Peyer's patch (tissue), 4 donors: ENCODE data around the gene KMO. TPM values are rescaled to one million over a fixed set of nuclear protein-coding genes. Genes with fewer than 3 reads are reported as not detected.
A peak's percentile ranks its signal among the peaks of the same experiment; 100 is the strongest.

ENCODE experiments used
- DNase-seq, 3 donors: peaks; one replicate each; pipeline ENCODE4 v3.0.0-alpha.2; 2017 to 2019
- H3K27ac ChIP-seq, 4 donors: fragments of 200-600 bp; sonication (generic); one replicate each; pipeline ENCODE4 v1.5.1; 2016 to 2019
- H3K27me3 ChIP-seq, 2 donors: fragments of 200-600 bp; sonication (generic); one replicate each; pipeline ENCODE4 v1.5.1; 2019
- H3K36me3 ChIP-seq, 3 donors: fragments of 200-600 bp; sonication (generic); one replicate each; pipeline ENCODE4 v1.5.1; 2016 to 2019
- H3K4me1 ChIP-seq, 4 donors: fragments of 200-600 bp; sonication (generic); one replicate each; pipeline ENCODE4 v1.5.1; 2016 to 2019
- H3K4me3 ChIP-seq, 4 donors: fragments of 200-600 bp; sonication (generic); 1 replicate in 3 of 4; 2 replicates in 1 of 4; pipeline ENCODE4 v1.5.1; 2016 to 2019; ENCODE audit warnings: mild to moderate bottlenecking in 1 of 4
- H3K9me3 ChIP-seq, 4 donors: fragments of 200-600 bp; sonication (generic); one replicate each; pipeline ENCODE4 v1.5.1; 2016 to 2019; ENCODE audit warnings: mild to moderate bottlenecking in 1 of 4
- CTCF ChIP-seq, 6 experiments: fragments of 450-650 bp in 4 of 6; fragments of 200-600 bp in 2 of 6; sonication (generic) in 1 of 6; IDR thresholded peaks; one replicate each; pipeline ENCODE4 v1.5.1; 2017 to 2019; ENCODE audit warnings: antibody characterized with exemption in 6 of 6, mild to moderate bottlenecking in 3 of 6, moderate library complexity in 1 of 6
- POLR2A ChIP-seq, 2 donors: fragments of 450-650 bp; IDR thresholded peaks; one replicate each; pipeline ENCODE4 v1.5.1; 2017; ENCODE audit warnings: antibody characterized with exemption in 2 of 2, mild to moderate bottlenecking in 2 of 2, moderate library complexity in 2 of 2
- total RNA-seq, 4 donors: library from RNA; depleted of rRNA; stranded (reverse); fragments of >200 nt; gene quantifications; one replicate each; pipeline ENCODE4 v1.1.0, GENCODE V29; 2016

Gene KMO
- 10 to 100 TPM in 1 of 4 donors, under 1 TPM in 2, not detected in 1; 0.13 to 32.2 (median 0.70) TPM for total RNA-seq

GRCh38 chr1:241532162-241532531 is at the start of gene KMO:
Gene KMO, plus strand, starts transcription at chr1:241532378. Its CDS starts 67 bp downstream, at chr1:241532445.
- Histone ChIP-seq H3K4me1 (peaks cover 0 to 3% (median 0%) of the 10 kb centered on the region in 4 donors), H3K27me3 (no peaks in the 10 kb centered on the region), H3K27ac (peak within 1 kb of the TSS; percentile 9 to 48 (median 31)), H3K4me3 (peak within 1 kb of the TSS; percentile 29 to 58 (median 41)), H3K36me3 (no peaks in the 10 kb centered on the region), H3K9me3 (no peaks in the 10 kb centered on the region)
- no peak for TF ChIP-seq CTCF (IDR thresholded peaks at IDR 0.05)
- TF ChIP-seq POLR2A (IDR thresholded peaks at IDR 0.05) = no peak
- DNase-seq = no peak

- no peak overlapping the region for H3K27ac ChIP-seq
- H3K27me3 ChIP-seq = no peaks in the 10 kb centered on the region
- no peak for DNase-seq
- H3K4me1 ChIP-seq = no peaks in the 10 kb centered on the region
- H3K36me3 ChIP-seq = no peaks in the 10 kb centered on the region
- TF ChIP-seq POLR2A (IDR thresholded peaks at IDR 0.05) (no peak), CTCF (IDR thresholded peaks at IDR 0.05) (no peak)
- H3K4me3 ChIP-seq = no peak overlapping the region
- H3K9me3 ChIP-seq = no peaks in the 10 kb centered on the region
These were observed 49.4 kb upstream of the KMO start for GRCh38 chr1:241482761-241483250.

GRCh38 chr1:241485145-241485544 is 47.0 kb upstream of the KMO start:
- TF ChIP-seq POLR2A (IDR thresholded peaks at IDR 0.05) (no peak), CTCF (IDR thresholded peaks at IDR 0.05) (no peak)
- Histone ChIP-seq H3K27ac (no peak overlapping the region), H3K9me3 (no peaks in the 10 kb centered on the region), H3K4me1 (no peaks in the 10 kb centered on the region), H3K4me3 (no peak overlapping the region), H3K27me3 (no peaks in the 10 kb centered on the region), H3K36me3 (no peaks in the 10 kb centered on the region)
- DNase-seq = no peak

DNA sequence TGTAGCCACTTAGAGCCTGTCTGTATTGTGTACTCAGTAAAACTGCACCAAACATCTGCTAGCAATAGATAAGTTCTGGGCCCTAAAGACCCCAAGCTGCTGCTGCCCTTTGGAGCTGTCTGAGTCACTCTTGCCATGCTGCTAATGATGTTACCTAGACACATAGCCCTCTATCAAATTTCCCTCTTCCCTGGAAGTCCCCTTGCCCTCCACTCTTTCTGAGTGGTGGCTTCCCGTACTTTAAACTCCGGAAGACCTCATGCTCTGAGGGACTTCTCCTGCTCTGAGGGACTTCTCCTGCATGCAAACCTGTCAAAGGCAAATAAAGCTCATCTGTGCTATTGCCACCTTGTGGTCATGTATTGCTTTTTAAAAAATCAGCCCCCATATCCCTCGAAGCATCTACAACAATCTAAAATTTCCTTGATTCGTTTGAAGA is 46.6 kb upstream of the KMO start:
- H3K27ac ChIP-seq = no peak overlapping the region

DNA sequence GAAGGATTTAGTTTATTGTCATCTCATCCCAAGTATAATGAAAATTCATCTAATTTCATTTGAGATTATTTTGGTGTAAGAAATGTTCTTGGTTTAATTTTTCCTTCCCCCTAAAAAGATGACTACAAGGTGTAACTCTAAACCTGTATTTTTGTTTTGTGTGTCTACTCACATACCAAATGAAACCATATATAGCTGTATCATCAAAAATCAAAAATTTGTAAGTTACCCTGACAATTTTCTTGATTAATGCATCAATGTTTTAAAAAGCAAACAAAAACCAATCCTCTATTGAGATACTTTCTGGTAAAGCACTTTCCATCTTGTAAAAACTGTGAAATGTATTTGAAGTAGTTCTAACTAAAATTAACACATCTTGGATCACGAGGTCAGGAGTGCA is 43.4 kb upstream of the KMO start:
- no peak for TF ChIP-seq CTCF (IDR thresholded peaks at IDR 0.05)
- TF ChIP-seq POLR2A (IDR thresholded peaks at IDR 0.05) = no peak
- no peak overlapping the region for H3K4me3 ChIP-seq
- no peak for DNase-seq
- H3K27ac ChIP-seq = no peak overlapping the region
- no peaks in the 10 kb centered on the region for H3K4me1 ChIP-seq
- no peaks in the 10 kb centered on the region for H3K9me3 ChIP-seq
- H3K27me3 ChIP-seq = no peaks in the 10 kb centered on the region
- H3K36me3 ChIP-seq = no peaks in the 10 kb centered on the region

More for the DNA sequence above, 46.6 kb upstream of the KMO start:
- H3K4me1 ChIP-seq = no peaks in the 10 kb centered on the region
- no peaks in the 10 kb centered on the region for H3K9me3 ChIP-seq
- no peak for DNase-seq
- TF ChIP-seq POLR2A (IDR thresholded peaks at IDR 0.05) (no peak), CTCF (IDR thresholded peaks at IDR 0.05) (peak in 4 of 6 experiments; percentile 18 to 45 (median 42))
- no peaks in the 10 kb centered on the region for H3K27me3 ChIP-seq
- no peaks in the 10 kb centered on the region for H3K36me3 ChIP-seq
- H3K4me3 ChIP-seq = no peak overlapping the region

DNA sequence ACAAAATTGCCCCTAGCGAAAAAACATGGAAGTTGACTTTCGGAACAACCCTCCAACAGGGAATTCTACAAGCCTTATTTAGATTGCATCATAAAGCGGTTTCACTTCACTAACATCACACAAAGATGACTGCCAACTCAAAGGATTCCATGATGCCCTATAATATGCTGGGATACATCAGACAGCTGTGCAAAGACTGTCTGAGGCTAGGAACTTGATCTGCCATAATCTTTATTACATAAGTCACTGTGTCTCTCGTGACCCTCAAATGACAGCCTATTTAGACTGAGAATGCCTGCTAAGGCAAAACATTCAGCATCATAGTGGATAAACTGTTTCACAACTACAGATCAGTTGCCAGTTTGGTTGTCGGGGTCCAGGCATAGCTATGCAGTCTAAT is 36.4 kb upstream of the KMO start:
- TF ChIP-seq CTCF (IDR thresholded peaks at IDR 0.05) (no peak), POLR2A (IDR thresholded peaks at IDR 0.05) (no peak)
- Histone ChIP-seq H3K27me3 (no peaks in the 10 kb centered on the region), H3K9me3 (no peaks in the 10 kb centered on the region), H3K36me3 (peaks cover 0 to 64% (median 0%) of the 10 kb centered on the region in 3 donors), H3K27ac (no peak overlapping the region), H3K4me1 (no peaks in the 10 kb centered on the region), H3K4me3 (no peak overlapping the region)
- no peak for DNase-seq
